Measurements from ENCODE around the gene EGF.

Gene EGF

DNA sequence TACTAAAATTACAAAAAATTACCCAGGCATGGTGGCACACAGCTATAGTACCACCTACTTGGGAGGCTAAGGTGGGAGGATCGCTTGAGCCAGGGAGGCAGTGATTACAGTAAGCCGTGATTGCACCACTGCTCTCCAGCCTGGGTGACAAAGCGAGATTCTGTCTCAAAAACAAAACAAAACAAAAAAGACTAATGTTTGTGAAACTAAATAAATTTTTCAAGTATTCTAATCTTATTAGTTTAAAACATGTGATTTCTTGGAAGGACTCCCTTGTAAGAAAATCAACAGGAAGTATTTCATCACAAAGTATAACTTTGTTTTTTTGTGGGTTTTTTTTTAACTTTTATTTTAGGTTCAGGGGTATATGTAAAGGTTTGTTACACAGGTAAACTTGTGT is 89.6 kb downstream of the EGF start:
- intact Hi-C loops (cut with micrococcal nuclease): loop anchor here (5.0 kb wide), 1 partner anchor 1285 kb away; no protein-coding TSS in a partner anchor
- H3K27me3 Mint-ChIP-seq: peaks cover 72% of the 10 kb centered on the region
- H3K36me3 Mint-ChIP-seq (ENCODE audit: low read depth): no peaks in the 10 kb centered on the region
- H3K4me3 Mint-ChIP-seq: no peak overlapping the region
- H3K4me1 Mint-ChIP-seq (ENCODE audit: low read depth): peaks cover 6% of the 10 kb centered on the region
- H3K27ac Mint-ChIP-seq: no peak overlapping the region
- no peaks in the 10 kb centered on the region for H3K9me3 Mint-ChIP-seq

DNA sequence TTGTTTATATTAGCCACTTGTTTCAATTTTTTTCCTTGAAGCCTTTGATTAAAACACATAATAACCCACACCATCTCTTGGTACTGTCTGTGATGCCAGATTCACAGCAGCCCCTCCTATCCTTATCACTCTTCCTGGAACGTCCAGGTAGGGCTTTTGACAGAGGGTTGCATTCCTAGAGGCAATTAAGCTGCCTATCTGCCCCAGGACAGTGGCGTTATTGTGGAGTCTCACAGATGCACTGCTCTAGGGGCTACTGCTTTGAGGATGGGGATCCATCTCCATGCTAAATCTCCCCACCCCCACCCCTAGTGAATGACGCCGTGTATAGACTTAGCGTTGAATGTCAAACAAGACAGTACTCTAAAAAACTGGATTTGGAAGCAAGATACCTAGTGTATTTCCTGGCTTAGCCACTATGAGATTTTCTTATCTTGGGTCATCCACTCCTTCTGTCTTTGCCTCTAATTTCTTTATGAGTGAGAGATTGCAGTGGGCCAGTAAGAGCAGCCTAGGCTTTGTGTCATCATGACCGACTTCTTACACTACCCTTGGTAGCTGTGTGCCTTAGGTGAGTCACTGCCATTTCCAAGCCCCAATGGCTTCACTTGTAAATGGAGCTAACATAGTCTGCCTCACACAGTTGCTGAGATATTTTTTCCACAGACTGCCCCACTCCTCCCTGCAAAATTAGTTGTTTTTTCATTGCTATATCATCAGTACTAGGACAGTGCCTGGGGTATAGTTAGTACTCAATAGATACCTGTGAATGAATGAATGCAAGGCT is 90.9 kb downstream of the EGF start:
- Mint-ChIP-seq H3K27ac (no peak overlapping the region), H3K4me1 (ENCODE audit: low read depth) (peaks cover 6% of the 10 kb centered on the region), H3K4me3 (no peak overlapping the region), H3K36me3 (ENCODE audit: low read depth) (no peaks in the 10 kb centered on the region), H3K27me3 (peaks cover 80% of the 10 kb centered on the region), H3K9me3 (no peaks in the 10 kb centered on the region)
- intact Hi-C loops (cut with micrococcal nuclease): loop anchor here (5.0 kb wide), 1 partner anchor 1284 kb away; no protein-coding TSS in a partner anchor

DNA sequence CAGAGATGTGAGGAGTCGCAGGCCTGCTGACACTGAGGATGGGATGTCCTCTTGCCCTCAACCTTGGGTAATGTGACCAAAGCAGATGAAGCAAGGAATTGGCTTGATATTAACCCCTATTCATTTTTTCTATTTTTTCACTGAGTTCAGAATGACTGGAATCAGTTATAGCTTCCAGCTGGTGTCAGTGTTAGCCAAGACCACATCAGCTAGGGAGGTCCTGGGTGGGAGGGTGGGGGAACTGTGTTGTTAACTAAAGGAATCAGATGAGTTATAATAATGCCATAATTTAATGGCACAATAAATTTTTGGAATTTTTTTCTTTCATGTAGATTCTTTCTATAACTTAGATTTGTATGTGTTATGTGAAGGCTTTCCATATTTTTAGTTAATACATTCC is 91.9 kb downstream of the EGF start:
- H3K27me3 Mint-ChIP-seq: peaks cover 76% of the 10 kb centered on the region
- peaks cover 6% of the 10 kb centered on the region for H3K4me1 Mint-ChIP-seq (ENCODE audit: low read depth)
- no peaks in the 10 kb centered on the region for H3K9me3 Mint-ChIP-seq
- intact Hi-C loops (cut with micrococcal nuclease): loop anchor here (5.0 kb wide), 1 partner anchor 1283 kb away; no protein-coding TSS in a partner anchor
- H3K4me3 Mint-ChIP-seq: no peak overlapping the region
- H3K27ac Mint-ChIP-seq: no peak overlapping the region
- H3K36me3 Mint-ChIP-seq (ENCODE audit: low read depth): no peaks in the 10 kb centered on the region

DNA sequence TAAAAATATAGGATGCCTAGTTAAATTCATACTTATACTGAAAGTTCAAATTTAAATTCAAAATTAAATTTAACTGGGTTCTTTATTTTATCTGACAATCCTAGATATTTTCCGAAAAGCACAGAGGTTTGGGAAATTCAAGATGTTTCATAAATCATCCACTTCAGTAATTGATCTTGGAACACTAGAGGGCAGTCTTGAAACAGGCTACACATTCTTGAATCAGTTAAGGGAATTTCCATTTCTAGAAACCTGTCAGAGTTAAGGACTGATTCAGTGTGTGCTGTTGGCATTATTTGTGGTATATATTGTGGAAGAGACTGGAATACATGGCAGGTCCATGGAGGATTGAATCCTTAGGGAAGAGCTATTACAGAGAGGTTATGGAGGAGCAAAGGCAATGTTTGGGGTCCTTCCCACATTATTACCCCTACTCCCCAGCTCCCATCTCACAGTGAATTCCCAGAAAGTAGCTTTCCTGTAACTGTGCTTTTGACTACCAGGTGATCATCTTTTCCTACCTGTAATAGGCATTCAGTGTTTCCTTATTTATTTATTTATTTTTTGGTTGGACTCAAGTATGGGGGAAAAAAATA is 92.9 kb downstream of the EGF start:
- peaks cover 76% of the 10 kb centered on the region for H3K27me3 Mint-ChIP-seq
- intact Hi-C loops (cut with micrococcal nuclease): no loop called here
- no peaks in the 10 kb centered on the region for H3K36me3 Mint-ChIP-seq (ENCODE audit: low read depth)
- H3K4me1 Mint-ChIP-seq (ENCODE audit: low read depth): peaks cover 6% of the 10 kb centered on the region
- H3K27ac Mint-ChIP-seq: no peak overlapping the region
- no peak overlapping the region for H3K4me3 Mint-ChIP-seq
- no peaks in the 10 kb centered on the region for H3K9me3 Mint-ChIP-seq

DNA sequence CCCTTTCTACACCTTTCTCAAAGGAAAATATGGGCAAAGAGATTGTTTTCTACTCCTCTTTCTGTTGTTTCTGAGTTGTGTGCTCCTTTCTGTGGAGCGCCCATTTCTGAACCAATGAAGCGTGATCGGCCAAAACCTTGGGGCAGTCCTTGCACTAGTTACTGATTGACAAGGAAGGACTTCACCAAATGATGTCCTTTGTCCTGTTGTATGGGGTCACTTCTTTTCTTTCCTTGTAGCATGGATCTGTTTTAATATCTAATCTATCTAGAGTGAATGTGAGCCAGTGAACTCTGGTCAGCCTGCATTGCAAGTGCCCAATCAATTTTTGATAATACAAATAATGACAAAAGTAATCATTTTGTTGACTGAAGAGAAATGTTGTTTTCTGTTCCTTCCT is 94.5 kb downstream of the EGF start:
- Mint-ChIP-seq H3K4me3 (no peak overlapping the region), H3K4me1 (ENCODE audit: low read depth) (peaks cover under 1% of the 10 kb centered on the region), H3K27ac (no peak overlapping the region), H3K9me3 (no peaks in the 10 kb centered on the region), H3K36me3 (ENCODE audit: low read depth) (no peaks in the 10 kb centered on the region), H3K27me3 (peaks cover 76% of the 10 kb centered on the region)
- intact Hi-C loops (cut with micrococcal nuclease): no loop called here

DNA sequence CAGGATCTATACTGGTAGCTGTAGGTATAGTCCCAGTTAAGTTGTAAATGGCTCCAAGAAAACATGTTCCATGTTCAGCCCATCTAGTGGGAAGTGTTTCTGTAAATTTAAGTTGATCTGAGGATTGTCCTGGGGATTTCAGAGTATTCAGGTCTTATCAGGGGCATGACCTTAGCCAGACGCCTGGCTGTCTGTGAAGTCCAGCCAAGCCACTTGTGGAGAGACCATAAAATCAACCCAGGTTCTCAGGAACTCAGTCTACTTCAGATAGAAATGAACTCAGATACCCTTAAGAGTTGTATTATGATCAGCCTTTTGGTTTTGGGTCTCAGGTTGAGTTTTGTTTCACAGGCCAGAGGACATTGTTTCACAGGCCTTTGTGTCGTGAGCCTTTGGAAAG is 95.9 kb downstream of the EGF start:
- intact Hi-C loops (cut with micrococcal nuclease): no loop called here
- no peaks in the 10 kb centered on the region for H3K4me1 Mint-ChIP-seq (ENCODE audit: low read depth)
- no peaks in the 10 kb centered on the region for H3K36me3 Mint-ChIP-seq (ENCODE audit: low read depth)
- no peak overlapping the region for H3K4me3 Mint-ChIP-seq
- peaks cover 72% of the 10 kb centered on the region for H3K27me3 Mint-ChIP-seq
- H3K27ac Mint-ChIP-seq: no peak overlapping the region
- H3K9me3 Mint-ChIP-seq: no peaks in the 10 kb centered on the region

DNA sequence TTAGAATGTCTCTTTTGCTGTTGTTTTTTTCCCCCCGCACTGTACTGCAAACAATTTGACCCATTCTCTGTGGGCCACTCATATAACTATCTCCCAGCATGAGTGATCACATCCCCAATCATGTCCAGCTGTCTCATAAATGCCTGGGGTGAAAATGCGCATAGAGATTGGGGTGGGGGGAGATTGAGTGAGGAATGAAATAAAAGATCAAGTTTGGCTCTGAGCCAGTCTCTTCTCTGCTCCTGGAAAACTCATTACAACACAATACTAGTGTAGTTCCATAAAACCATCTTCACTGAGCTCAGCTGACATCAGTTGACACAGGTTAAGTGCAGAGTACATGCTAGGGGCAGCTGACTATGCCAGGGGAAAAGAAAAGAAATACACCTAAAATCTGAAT is 96.9 kb downstream of the EGF start:
- no peak overlapping the region for H3K27ac Mint-ChIP-seq
- H3K36me3 Mint-ChIP-seq (ENCODE audit: low read depth): no peaks in the 10 kb centered on the region
- peaks cover 71% of the 10 kb centered on the region for H3K27me3 Mint-ChIP-seq
- H3K4me1 Mint-ChIP-seq (ENCODE audit: low read depth): no peaks in the 10 kb centered on the region
- no peaks in the 10 kb centered on the region for H3K9me3 Mint-ChIP-seq
- intact Hi-C loops (cut with micrococcal nuclease): no loop called here
- H3K4me3 Mint-ChIP-seq: no peak overlapping the region

DNA sequence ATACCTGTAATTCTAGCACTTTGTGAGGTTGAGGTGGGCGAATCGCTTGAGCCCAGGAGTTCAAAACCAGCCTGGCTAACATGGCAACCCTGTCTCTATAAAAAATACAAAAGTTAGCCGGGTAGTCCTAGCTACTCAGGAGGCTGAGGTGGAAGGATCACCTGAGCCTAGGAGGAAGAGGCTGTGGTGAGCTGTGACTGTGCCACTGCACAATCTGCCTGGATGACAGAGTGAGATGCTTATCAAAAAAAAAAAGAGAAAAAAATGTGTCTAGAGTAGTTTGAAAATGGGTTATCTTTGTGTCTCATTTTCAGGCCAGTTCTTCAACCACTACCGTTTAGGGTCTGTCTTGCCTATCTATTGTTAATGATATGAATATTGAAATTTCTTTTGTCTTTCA is 98.1 kb downstream of the EGF start:
- H3K4me1 Mint-ChIP-seq (ENCODE audit: low read depth): no peaks in the 10 kb centered on the region
- no peak overlapping the region for H3K27ac Mint-ChIP-seq
- H3K36me3 Mint-ChIP-seq (ENCODE audit: low read depth): no peaks in the 10 kb centered on the region
- no peaks in the 10 kb centered on the region for H3K9me3 Mint-ChIP-seq
- H3K4me3 Mint-ChIP-seq: no peak overlapping the region
- peaks cover 67% of the 10 kb centered on the region for H3K27me3 Mint-ChIP-seq
- intact Hi-C loops (cut with micrococcal nuclease): no loop called here

DNA sequence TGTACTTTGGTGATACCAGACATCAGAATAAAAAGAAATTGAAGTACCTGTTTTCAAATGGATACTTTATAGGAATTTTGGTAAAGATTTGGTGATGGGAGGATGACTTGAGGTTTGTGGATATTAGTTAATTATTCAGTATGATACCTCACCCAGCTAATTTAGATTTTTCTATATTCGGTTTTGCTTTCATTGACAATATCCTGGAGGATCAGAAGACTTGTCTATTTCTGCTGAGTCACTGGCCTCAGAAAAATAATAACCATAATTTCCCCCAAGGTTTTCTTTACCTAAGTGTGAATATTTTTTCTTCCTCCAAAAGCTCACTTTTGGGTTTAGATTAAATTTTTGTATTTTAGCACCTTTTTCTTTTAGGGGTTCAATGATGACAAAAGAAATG is 100.2 kb downstream of the EGF start:
- H3K4me1 Mint-ChIP-seq (ENCODE audit: low read depth): no peaks in the 10 kb centered on the region
- H3K9me3 Mint-ChIP-seq: no peaks in the 10 kb centered on the region
- intact Hi-C loops (cut with micrococcal nuclease): no loop called here
- peaks cover 57% of the 10 kb centered on the region for H3K27me3 Mint-ChIP-seq
- H3K36me3 Mint-ChIP-seq (ENCODE audit: low read depth): no peaks in the 10 kb centered on the region
- no peak overlapping the region for H3K27ac Mint-ChIP-seq
- H3K4me3 Mint-ChIP-seq: no peak overlapping the region

DNA sequence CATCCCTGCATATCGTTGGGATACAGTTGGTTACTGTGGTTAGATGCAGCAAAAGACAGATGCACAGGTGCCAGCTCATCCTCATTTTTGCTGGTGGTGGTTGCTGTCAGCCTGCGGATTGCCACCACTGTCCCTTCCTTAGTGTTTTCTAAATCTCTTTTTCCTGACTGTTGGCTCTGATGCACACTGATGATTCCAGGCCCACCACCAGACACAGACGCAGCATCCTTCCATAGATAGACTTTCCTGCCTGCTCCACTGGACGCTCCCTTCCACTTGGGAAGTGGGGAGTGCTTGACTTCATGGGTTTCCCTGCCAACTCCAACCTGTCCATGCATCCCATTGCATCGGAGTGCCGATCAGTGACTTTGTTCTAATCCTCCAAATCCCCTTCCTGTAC is 101.5 kb downstream of the EGF start:
- H3K4me3 Mint-ChIP-seq: no peak overlapping the region

DNA sequence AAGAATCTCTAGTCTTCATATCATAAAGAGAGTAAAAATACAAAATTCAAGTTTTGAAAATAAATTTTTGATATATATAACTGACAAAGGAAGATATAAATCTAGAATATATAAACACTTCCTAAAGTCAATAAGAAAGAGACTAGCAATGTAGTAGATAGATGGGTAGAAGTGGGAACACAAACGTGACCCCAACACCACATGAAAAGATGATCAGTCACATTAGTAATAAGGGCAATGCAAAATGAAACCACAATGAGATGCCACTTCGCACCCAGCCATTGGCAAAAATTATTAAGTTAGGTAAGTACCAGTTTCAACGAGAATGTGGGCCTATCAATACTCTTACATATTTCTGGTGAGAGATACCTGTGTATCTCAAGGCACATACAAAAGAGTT is 106.5 kb downstream of the EGF start:
- Mint-ChIP-seq H3K27me3 (peaks cover 70% of the 10 kb centered on the region), H3K27ac (no peak overlapping the region), H3K4me3 (no peak overlapping the region), H3K9me3 (no peaks in the 10 kb centered on the region), H3K36me3 (ENCODE audit: low read depth) (no peaks in the 10 kb centered on the region), H3K4me1 (ENCODE audit: low read depth) (peaks cover 11% of the 10 kb centered on the region)
- intact Hi-C loops (cut with micrococcal nuclease): no loop called here

More for the DNA sequence above, 101.5 kb downstream of the EGF start:
- Mint-ChIP-seq H3K27ac (no peak overlapping the region), H3K9me3 (no peaks in the 10 kb centered on the region), H3K36me3 (ENCODE audit: low read depth) (no peaks in the 10 kb centered on the region), H3K27me3 (peaks cover 58% of the 10 kb centered on the region), H3K4me1 (ENCODE audit: low read depth) (no peaks in the 10 kb centered on the region)
- intact Hi-C loops (cut with micrococcal nuclease): no loop called here

DNA sequence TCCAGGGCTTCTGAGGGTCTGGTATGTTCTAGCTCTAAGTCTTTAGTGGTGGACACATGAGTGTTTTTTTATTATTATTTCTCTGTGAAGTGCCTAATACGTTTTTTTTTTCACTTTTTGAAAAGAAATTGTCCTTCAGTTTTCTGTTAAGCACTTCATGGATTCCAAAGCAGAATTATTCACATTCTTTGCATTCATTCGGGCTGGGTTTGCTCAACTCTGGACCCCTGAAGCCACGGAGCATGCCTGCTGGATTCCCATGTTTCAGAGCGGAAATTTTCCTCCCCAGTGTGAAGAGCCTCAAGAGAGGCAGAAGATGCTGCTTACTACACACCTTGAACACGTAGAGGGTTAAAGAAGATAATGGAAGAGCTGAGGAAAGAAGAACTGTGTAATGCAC is 107.5 kb downstream of the EGF start:
- intact Hi-C loops (cut with micrococcal nuclease): no loop called here
- H3K4me3 Mint-ChIP-seq: no peak overlapping the region

DNA sequence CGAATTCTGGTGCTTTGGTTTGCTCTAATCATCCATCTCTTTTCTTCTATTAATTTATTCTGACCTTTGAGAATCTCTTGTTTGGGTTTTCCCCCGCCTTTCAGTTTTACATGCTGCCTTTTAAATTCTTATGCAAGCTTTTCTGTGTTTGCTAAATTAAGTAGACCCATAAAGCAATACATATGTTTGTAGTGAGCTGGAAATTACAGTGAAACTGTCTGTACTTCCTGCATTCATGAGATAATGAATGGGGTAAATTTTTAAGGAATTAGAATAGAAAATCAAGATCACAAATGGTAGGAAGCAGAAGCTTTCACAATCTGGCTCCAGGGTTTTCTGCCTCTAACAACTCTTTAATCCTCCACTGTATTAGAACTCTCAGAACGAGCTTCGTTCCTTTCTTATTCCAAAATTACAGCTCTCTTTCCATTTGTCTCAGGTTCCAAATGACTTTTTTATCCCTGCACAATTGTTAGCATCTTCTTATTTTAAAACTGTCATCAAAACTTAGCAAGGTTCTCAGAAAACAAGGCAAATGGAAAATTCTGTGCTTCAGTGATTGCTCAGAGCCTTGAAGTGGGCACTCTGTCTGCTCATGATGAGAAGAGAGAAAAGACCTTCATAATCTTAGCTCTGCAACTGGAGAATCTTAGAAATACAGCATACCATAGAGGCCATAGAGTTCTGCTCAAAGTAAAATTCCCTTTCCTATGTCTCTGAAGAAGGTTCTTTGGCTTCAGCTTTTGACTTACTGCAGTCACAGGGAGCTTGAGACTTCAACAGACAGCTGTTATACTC is 108.2 kb downstream of the EGF start:
- no peak overlapping the region for H3K27ac Mint-ChIP-seq
- H3K27me3 Mint-ChIP-seq: peaks cover 79% of the 10 kb centered on the region
- H3K36me3 Mint-ChIP-seq (ENCODE audit: low read depth): no peaks in the 10 kb centered on the region
- H3K4me1 Mint-ChIP-seq (ENCODE audit: low read depth): peaks cover 11% of the 10 kb centered on the region
- H3K9me3 Mint-ChIP-seq: no peaks in the 10 kb centered on the region
- no peak overlapping the region for H3K4me3 Mint-ChIP-seq
- intact Hi-C loops (cut with micrococcal nuclease): no loop called here

More for the DNA sequence above, 107.5 kb downstream of the EGF start:
- H3K9me3 Mint-ChIP-seq: no peaks in the 10 kb centered on the region
- peaks cover 76% of the 10 kb centered on the region for H3K27me3 Mint-ChIP-seq
- peaks cover 11% of the 10 kb centered on the region for H3K4me1 Mint-ChIP-seq (ENCODE audit: low read depth)
- H3K27ac Mint-ChIP-seq: no peak overlapping the region
- no peaks in the 10 kb centered on the region for H3K36me3 Mint-ChIP-seq (ENCODE audit: low read depth)

DNA sequence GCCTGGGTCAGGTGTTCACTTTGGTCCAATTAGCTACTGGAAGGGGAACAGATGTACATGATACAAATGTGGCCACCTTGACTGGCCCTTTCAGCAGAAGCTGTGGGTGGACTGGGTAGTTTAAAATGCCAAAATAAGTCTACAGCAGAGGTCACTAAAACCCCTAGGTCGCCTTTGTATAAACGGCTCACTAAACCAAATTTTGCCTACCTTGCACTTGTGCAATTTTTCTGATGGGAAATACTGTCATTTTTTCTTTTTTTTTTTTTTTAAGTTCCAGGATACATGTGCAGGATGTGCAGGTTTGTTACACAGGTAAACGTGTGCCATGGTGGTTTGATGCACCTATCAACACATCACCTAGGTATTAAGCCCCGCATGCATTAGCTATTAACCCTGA is 109.8 kb downstream of the EGF start:
- intact Hi-C loops (cut with micrococcal nuclease): no loop called here
- peaks cover 84% of the 10 kb centered on the region for H3K27me3 Mint-ChIP-seq
- H3K4me1 Mint-ChIP-seq (ENCODE audit: low read depth): peaks cover 11% of the 10 kb centered on the region
- H3K27ac Mint-ChIP-seq: no peak overlapping the region
- no peak overlapping the region for H3K4me3 Mint-ChIP-seq
- no peaks in the 10 kb centered on the region for H3K9me3 Mint-ChIP-seq
- H3K36me3 Mint-ChIP-seq (ENCODE audit: low read depth): no peaks in the 10 kb centered on the region
